K562 (cell line): ENCODE data around the gene CLTA. TPM values are rescaled to one million over a fixed set of nuclear protein-coding genes. Genes with fewer than 3 reads are reported as not detected.
A peak's percentile ranks its signal among the peaks of the same experiment; 100 is the strongest.

ENCODE experiments used
- BRF1 ChIP-seq: IDR thresholded peaks from 3 replicates; pipeline ENCODE4 v1.6.1; 2011; ENCODE audit warnings: borderline replicate concordance, mild to moderate bottlenecking; ENCODE audit not compliant: insufficient read length; ENCODE audit errors: extremely low read depth
- FOXM1 ChIP-seq, 2 experiments: fragments of 450-650 bp in 1 of 2; sonication (generic) in 1 of 2; formaldehyde crosslinking in 1 of 2; IDR thresholded peaks; 2 replicates each; pipeline versions ENCODE4 v1.6.1 to v1.9.0; 2017 to 2022; ENCODE audit warnings: low read depth in 2 of 2, mild to moderate bottlenecking in 2 of 2, missing genetic modification reagents in 1 of 2, moderate library complexity in 1 of 2
- GATAD2B ChIP-seq: fragments of 450-650 bp; IDR thresholded peaks from 2 replicates; pipeline ENCODE4 v1.6.1; 2017; ENCODE audit warnings: mild to moderate bottlenecking, borderline replicate concordance
- KAT8 ChIP-seq: fragments of 450-650 bp; IDR thresholded peaks from 2 replicates; pipeline ENCODE4 v1.6.1; 2016; ENCODE audit warnings: low read depth, mild to moderate bottlenecking
- NONO ChIP-seq, 2 experiments: fragments of 200-400 bp in 1 of 2; fragments of 450-650 bp in 1 of 2; formaldehyde crosslinking in 1 of 2; IDR thresholded peaks; 2 replicates each; pipeline ENCODE4 v1.6.1; 2017; ENCODE audit warnings: low read depth in 2 of 2, mild to moderate bottlenecking in 2 of 2, moderate library complexity in 2 of 2, low read length in 1 of 2
- POLR2B ChIP-seq: fragments of 450-650 bp; IDR thresholded peaks from 2 replicates; pipeline ENCODE4 v1.6.1; 2018; ENCODE audit warnings: low read depth; ENCODE audit not compliant: partially characterized antibody
- RBM25 ChIP-seq: fragments of 200-400 bp; formaldehyde crosslinking; IDR thresholded peaks from 2 replicates; pipeline ENCODE4 v1.6.1; 2018; ENCODE audit warnings: low read length, low read depth, moderate library complexity; ENCODE audit not compliant: severe bottlenecking
- RFX1 ChIP-seq: fragments of 450-650 bp; IDR thresholded peaks from 2 replicates; pipeline ENCODE4 v1.6.1; 2016; ENCODE audit warnings: mild to moderate bottlenecking, moderate library complexity
- SMARCA4 ChIP-seq: fragments of 450-650 bp; IDR thresholded peaks from 2 replicates; pipeline ENCODE4 v1.6.1; 2016
- SUPT5H ChIP-seq: fragments of 450-650 bp; IDR thresholded peaks from 2 replicates; pipeline ENCODE4 v1.6.1; 2016
- ZBTB34 ChIP-seq: fragments of 250-450 bp; sonication (Bioruptor Pico); IDR thresholded peaks from 2 replicates; pipeline ENCODE4 v1.8.0; 2021; ENCODE audit warnings: mild to moderate bottlenecking, moderate library complexity
- ZNF212 ChIP-seq: fragments of 450-650 bp; formaldehyde crosslinking; IDR thresholded peaks from 2 replicates; pipeline ENCODE4 v1.4.0; 2020; ENCODE audit warnings: mild to moderate bottlenecking
- ZNF398 ChIP-seq: fragments of 250-450 bp; sonication (Bioruptor Pico); IDR thresholded peaks from 2 replicates; pipeline ENCODE4 v1.8.0; 2021; ENCODE audit warnings: moderate library complexity, mild to moderate bottlenecking, inconsistent platforms
- ZNF431 ChIP-seq: sonication (generic); formaldehyde crosslinking; IDR thresholded peaks from 2 replicates; pipeline ENCODE4 v1.8.0; 2022; ENCODE audit warnings: mild to moderate bottlenecking, missing genetic modification reagents
- ZNF609 ChIP-seq: sonication (generic); formaldehyde crosslinking; IDR thresholded peaks from 2 replicates; pipeline ENCODE4 v1.8.1; 2023; ENCODE audit warnings: missing genetic modification reagents, mild to moderate bottlenecking, borderline replicate concordance
- ZNF79 ChIP-seq: fragments of 250-450 bp; sonication (Bioruptor Pico); IDR thresholded peaks from 2 replicates; pipeline ENCODE4 v1.4.0; 2020; ENCODE audit warnings: low read depth, mild to moderate bottlenecking, moderate library complexity
- polyA plus RNA-seq, 8 experiments: library from polyadenylated mRNA; depleted of rRNA in 4 of 8; stranded (reverse) in 5 of 8; unstranded in 3 of 8; fragments of >200 nt; fragmentation: Nextera tagmentation in 2 of 8; fragmentation: Illumina TruSeq in 1 of 8; extraction: Ambion mirVana in 2 of 8; extraction: Trizol in 1 of 8; gene quantifications; 2 replicates each; pipeline versions ENCODE4 v1.2.1 to v1.2.3, GENCODE V29; 2011 to 2014; ENCODE audit warnings: inconsistent platforms in 1 of 8, missing spikeins in 1 of 8
- total RNA-seq, 7 experiments: library from RNA; depleted of rRNA in 6 of 7; stranded (reverse); fragments of >200 nt in 6 of 7; fragmentation: Illumina TruSeq in 2 of 7; extraction: Trizol in 2 of 7; gene quantifications; 2 replicates each; pipeline versions ENCODE4 v1.2.1 to v1.2.3, GENCODE V29; 2011 to 2021; ENCODE audit warnings: low replicate concordance in 1 of 7
- TF ChIP-seq, protein P1 (sequence below): fragments of 250-450 bp; sonication (Bioruptor Pico); IDR thresholded peaks from 2 replicates; pipeline ENCODE4 v1.4.0; 2020; ENCODE audit warnings: mild to moderate bottlenecking, moderate library complexity

The CLTA gene
- total and polyA plus RNA-seq, 9 of the 15 experiments (the other 6 are each of a cell fraction or from before 2014, with no cell fraction given) = 37.8 to 219 (median 144) TPM

DNA sequence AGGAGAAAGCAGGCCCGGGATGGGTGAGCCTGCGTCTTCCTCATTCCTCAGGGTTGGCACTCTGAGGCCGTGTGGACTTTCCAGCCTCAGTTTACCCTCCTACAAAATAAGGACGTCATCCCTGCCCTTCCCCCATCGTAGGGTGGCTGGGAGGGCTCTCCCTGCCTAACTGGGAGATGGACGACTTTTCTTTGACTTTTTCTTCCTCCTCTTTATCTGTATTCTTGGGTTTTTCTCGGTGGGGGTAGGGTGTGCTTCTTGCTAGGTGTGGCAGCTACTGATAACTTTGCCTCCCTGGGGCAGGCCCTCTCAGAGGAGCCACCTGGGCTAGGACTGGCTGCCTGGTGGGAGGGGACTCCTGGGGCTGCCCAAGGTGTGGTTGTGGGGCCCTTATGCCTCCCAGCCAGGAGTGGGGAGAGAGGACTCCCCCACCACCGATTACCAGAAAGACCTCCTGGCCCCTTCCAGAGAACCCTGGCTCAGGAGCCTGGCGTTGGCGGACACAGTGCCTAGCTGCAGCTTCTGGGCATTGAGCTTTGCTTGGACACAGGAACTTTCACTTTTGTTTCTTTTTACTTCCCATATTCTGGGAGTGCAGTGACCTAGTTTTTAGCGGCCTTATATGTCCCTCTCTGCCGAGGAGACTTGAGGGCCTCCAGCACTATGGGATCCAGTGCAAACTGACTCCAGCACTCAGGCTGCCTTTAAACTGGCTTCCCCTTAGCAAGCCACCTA, 48.0 kb upstream of the CLTA start (continued):
- no peak for TF ChIP-seq ZNF609
- TF ChIP-seq SMARCA4 = peak; percentile 69
- no peak for TF ChIP-seq KAT8
- TF ChIP-seq SUPT5H = no peak
- no peak for TF ChIP-seq FOXM1 (IDR thresholded peaks at IDR 0.05; ENCODE audit: low read depth)
- TF ChIP-seq FOXM1 (CRISPR knock-in tag; IDR thresholded peaks at IDR 0.05; ENCODE audit: low read depth) = no peak
- TF ChIP-seq ZNF431 (CRISPR knock-in tag) = no peak
- no peak for TF ChIP-seq ZNF79 (CRISPR knock-in tag)
- no peak for TF ChIP-seq GATAD2B
- no peak for TF ChIP-seq ZNF212 (CRISPR knock-in tag)
- TF ChIP-seq RBM25 = no peak
- TF ChIP-seq NONO (IDR thresholded peaks at IDR 0.05; ENCODE audit: low read depth in 2 of 2, low read length in 1 of 2) = no peak
- TF ChIP-seq, protein P1, sequence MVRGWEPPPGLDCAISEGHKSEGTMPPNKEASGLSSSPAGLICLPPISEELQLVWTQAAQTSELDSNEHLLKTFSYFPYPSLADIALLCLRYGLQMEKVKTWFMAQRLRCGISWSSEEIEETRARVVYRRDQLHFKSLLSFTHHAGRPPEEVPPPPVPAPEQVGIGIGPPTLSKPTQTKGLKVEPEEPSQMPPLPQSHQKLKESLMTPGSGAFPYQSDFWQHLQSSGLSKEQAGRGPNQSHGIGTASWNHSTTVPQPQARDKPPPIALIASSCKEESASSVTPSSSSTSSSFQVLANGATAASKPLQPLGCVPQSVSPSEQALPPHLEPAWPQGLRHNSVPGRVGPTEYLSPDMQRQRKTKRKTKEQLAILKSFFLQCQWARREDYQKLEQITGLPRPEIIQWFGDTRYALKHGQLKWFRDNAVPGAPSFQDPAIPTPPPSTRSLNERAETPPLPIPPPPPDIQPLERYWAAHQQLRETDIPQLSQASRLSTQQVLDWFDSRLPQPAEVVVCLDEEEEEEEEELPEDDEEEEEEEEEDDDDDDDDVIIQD (CRISPR knock-in tag) = no peak
- TF ChIP-seq RFX1 = no peak
- no peak for TF ChIP-seq ZBTB34 (CRISPR knock-in tag)
- no peak for TF ChIP-seq BRF1
- TF ChIP-seq POLR2B = no peak
- TF ChIP-seq ZNF398 (CRISPR knock-in tag) = no peak
